Renal cortex interstitium (tissue), 11 donors: ENCODE results near the gene DCUN1D2. TPM values are rescaled to one million over a fixed set of nuclear protein-coding genes. Genes with fewer than 3 reads are reported as not detected.
"Not testable (repeated sequence)": the region's sequence is repeated elsewhere in the genome, so short reads cannot be mapped to it uniquely, and the experiment has no call there.

Experiments used
- DNase-seq, 11 donors: peaks; one replicate each; pipeline ENCODE4 v3.0.0-alpha.2; 2013; ENCODE audit warnings: low read depth in 9 of 11, low spot score in 4 of 11; ENCODE audit errors: extremely low read depth in 1 of 11
- polyA plus RNA-seq, 3 donors: library from polyadenylated mRNA; unstranded; fragments of 120-200 nt; gene quantifications; one replicate each; pipeline ENCODE4 v1.2.1, GENCODE V29; 2013; ENCODE audit not compliant: insufficient read length in 3 of 3

Gene DCUN1D2
- polyA plus RNA-seq, 3 donors = 17.7 to 31.1 (median 22.2) TPM

DNA sequence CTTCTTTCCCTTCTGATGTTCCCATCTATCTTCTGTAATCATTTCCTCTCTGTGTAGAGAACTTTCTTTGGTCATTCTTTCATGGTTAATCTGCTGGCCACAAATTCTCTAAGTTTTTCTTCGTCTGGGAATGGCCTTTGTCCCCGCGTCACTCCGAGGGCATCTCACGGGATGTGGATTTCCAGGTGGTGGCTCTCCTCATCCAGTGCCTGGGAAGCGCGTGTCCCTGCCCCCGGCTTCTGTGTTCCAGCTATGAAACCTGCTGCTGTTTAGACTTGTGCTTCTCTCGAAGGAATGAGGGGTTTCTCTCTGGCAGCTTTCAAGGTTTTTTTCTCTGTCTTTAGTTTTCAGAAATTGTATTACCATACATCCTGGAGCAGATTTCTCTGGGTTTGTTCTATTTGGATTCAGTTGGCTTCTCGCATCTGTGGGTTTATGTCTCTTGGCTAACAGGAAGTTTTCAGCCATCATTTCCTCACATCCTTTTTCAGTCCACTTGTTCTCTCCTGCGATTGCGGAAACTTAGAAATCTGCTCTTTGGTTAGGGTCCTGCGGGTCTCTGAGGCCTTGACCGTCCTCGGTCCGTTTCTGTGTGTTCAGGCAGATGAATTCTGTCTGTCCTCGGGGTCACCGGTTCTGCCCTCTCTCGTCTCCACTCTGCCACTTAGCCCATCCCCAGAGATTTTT, 36.9 kb upstream of the DCUN1D2 start:
- no peak for DNase-seq

DNA sequence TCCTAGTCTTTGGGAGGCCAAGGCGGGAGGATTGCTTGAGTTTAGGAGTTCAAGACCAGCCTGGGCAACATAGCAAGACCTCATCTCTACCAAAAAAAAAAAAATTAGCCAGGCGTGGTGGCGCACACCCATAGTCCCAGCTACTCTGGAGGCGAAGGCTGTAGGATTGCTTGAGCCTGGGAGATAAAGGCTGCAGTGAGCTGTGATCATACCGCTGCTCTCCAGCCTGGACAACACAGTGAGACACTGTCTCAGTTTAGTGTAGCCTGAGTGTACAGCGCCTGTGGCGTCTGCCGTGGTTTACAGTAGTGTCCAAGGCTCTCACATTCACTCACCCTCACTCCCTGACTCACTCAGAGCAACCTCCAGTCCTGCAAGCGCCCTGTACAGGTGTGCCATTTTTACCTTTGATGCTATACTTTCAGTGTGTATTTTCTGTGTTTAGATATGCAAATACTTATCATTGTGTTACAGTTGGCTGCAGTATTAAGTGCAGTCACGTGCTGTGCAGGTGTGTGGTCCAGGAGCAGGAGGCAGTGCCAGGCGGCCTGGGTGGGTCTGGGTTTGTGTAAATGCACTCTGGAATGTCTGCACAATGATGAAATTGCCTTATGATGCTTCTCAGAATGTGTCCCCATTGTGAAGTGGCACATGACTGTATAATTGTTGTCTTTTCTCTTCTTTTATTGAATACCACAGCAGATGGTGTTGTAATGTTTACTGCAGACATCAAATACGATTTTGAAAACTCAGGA, 36.1 kb upstream of the DCUN1D2 start:
- DNase-seq = no peak

- DNase-seq = not testable (repeated sequence)
These were observed 31.9 kb upstream of the DCUN1D2 start for GRCh38 chr13:113522438-113522837.

DNA sequence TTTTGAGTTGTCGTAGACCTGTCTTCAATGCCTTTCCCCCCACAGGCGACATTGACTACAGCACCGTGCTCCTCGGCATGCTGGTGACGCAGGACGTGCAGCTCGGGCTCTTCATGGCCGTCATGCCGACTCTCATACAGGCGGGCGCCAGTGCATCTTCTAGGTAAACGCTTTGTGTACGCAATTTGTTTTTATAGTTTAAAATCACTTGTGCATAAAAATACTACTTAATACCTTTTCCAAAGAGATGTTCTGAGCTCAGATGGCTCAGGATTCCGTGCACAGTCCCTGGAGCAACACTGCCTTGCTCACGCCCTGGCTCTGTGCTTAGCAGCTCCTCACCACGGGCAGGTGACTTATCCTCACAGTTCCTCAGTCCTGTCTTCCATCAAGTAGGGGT, 30.1 kb upstream of the DCUN1D2 start:
- DNase-seq = no peak

- DNase-seq = no peak
These were observed 29.0 kb upstream of the DCUN1D2 start for GRCh38 chr13:113519556-113519955.

DNA sequence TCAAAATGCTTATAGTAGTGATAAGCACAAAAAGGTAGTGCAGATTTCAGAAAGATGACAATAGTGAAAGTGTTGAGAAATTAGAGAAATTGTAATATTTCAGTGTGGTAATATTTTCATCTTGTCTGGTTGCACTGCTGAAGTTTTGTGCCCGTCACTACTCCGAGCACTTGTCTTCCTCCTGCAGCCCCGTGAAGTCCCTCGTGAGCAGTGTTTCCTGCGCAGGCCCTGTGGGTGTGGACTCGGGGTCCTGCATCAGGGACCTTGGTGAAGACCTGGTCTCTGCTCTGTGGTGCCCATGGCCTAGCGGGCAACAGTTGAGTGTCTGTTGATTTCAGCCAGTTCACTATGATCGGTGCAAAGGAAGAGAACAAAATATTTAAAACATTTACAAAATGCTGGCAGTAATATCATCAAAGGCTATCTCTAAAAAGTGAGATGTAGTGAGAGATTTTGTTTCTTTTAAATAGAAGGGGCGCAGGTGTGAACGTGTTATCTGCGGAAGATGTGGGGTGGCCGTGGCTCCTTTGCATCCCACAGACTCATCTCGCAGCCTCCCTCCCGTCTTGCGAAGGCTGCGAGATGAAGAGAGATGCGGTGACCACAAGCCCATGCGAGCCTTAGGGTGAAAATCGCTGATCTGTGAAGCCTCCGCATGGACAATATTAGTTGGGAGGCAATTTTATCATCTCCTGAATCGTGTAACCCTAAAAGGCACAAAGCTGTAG, 27.7 kb upstream of the DCUN1D2 start:
- DNase-seq = no peak

GRCh38 chr13:113514847-113515246, 24.3 kb upstream of the DCUN1D2 start:
- DNase-seq = no peak

DNA sequence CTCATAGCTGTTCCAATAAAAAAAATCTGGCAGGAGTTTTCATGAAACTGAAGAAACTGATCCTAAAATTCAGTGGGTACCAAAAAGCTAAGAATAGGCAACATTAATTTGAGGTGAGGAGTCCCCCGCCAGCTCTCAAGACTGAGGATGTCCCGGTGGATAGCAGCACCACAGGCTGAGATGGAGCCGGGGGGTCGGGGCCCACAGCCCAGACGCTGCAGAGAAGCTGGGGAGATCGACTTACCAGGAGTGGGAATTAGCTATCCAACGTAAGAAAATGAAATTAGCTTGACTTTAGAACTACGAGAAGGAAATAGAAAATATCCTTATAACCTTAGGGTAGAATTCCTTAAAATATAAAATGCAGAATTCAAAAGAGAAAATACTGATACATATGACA, 23.2 kb upstream of the DCUN1D2 start:
- no peak for DNase-seq

GRCh38 chr13:113511361-113511760, 20.9 kb upstream of the DCUN1D2 start:
- no peak for DNase-seq

DNA sequence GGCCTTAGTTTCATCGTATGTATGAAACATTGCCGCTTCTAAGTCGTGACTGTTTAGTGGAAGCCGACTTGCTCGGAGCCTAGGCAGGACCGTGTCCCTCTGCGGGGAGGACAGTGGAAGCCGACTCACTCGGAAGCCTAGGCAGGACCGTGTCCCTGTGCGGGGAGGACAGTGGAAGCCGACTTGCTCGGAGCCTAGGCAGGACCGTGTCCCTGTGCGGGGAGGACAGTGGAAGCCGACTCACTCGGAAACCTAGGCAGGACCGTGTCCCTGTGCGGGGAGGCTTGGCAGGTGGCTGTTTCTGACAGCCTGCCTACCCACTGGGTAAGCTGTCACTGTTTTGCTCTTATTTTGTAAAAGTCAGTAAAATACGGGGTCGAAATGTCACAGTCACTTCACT, 20.4 kb upstream of the DCUN1D2 start:
- no peak for DNase-seq

DNA sequence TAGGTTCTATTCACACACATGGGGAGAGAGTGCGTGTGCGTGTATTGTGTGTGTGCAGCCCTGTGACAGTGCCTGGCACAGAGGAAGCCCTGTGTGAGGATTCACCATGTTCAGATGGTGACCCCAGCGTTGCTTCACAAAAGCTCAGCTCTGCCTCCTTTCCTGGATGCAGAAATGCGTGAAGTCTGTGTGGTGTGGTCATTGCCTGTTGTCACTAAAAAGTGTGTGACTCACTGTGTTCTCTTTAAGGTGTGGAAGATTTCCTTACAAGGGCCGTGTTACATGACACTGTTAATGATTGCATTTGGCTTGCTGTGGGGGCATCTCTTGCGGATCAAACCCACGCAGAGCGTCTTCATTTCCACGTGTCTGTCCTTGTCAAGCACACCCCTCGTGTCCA, 19.5 kb upstream of the DCUN1D2 start:
- DNase-seq = no peak

GRCh38 chr13:113508521-113509254, 18.2 kb upstream of the DCUN1D2 start:
- DNase-seq = no peak

- no peak for DNase-seq
These were observed 17.2 kb upstream of the DCUN1D2 start for GRCh38 chr13:113507505-113508345.

DNA sequence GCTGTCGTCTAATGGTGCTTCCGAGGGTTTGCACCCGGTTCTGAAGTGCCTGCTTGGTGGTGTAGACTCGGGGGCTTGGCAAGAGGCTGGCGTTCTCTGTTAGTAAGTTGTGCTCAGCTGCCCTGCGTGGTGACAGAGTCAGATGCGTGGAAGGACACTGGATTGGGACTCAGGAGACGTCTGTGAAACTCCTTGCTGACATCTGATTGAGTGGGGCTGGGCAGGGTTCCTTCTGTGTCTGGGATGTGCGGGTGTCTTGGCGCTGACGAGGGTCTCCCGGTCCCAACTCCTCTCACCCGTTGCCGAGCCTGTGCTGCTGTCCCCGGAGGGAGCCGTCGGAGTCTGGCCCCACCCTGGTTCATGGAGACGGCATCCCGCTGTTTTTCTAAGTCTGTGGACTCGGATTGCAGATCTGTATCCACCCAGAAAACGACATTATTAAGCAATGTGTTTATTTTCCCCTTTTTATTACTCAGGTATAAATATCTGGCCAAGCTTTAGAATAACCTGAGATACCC, 16.4 kb upstream of the DCUN1D2 start:
- DNase-seq = no peak

- no peak for DNase-seq
These were observed 15.6 kb upstream of the DCUN1D2 start for GRCh38 chr13:113506025-113506685.

GRCh38 chr13:113502686-113503085, 12.2 kb upstream of the DCUN1D2 start:
- DNase-seq = no peak

GRCh38 chr13:113500530-113501265, 10.2 kb upstream of the DCUN1D2 start:
- no peak for DNase-seq
